ENCODE data around the gene AADAC.

The AADAC gene

GRCh38 chr3:151863611-151864010 is 49.7 kb downstream of the AADAC start:
- DNase-seq (ENCODE audit: low read depth in 2 of 2) = peak; percentile 55 to 67
- no peak overlapping the region for H3K4me3 ChIP-seq (replicated peaks in 1 of 2; ENCODE audit: low read depth in 2 of 2, low read length in 2 of 2)
- no peak for TF ChIP-seq CTCF (IDR thresholded peaks at IDR 0.05; ENCODE audit: low read depth, low read length)

- no peak overlapping the region for H3K4me3 ChIP-seq (replicated peaks in 1 of 2; ENCODE audit: low read depth in 2 of 2, low read length in 2 of 2)
- TF ChIP-seq CTCF (IDR thresholded peaks at IDR 0.05; ENCODE audit: low read depth, low read length) = no peak
- peak; percentile 90 for DNase-seq (ENCODE audit: low read depth in 2 of 2)
Observed at GRCh38 chr3:151864423-151865101, 50.6 kb downstream of the AADAC start.

- no peak overlapping the region for H3K4me3 ChIP-seq (replicated peaks in 1 of 2; ENCODE audit: low read depth in 2 of 2, low read length in 2 of 2)
- DNase-seq (ENCODE audit: low read depth in 2 of 2) = no peak
- TF ChIP-seq CTCF (IDR thresholded peaks at IDR 0.05; ENCODE audit: low read depth, low read length) = no peak
Observed at GRCh38 chr3:151866711-151867410, 52.9 kb downstream of the AADAC start.

GRCh38 chr3:151867666-151868065 is 53.8 kb downstream of the AADAC start:
- TF ChIP-seq CTCF (IDR thresholded peaks at IDR 0.05; ENCODE audit: low read depth, low read length) = no peak
- no peak for DNase-seq (ENCODE audit: low read depth in 2 of 2)

GRCh38 chr3:151869181-151869580 is 55.3 kb downstream of the AADAC start:
- no peak for TF ChIP-seq CTCF (IDR thresholded peaks at IDR 0.05; ENCODE audit: low read depth, low read length)
- no peak overlapping the region for H3K4me3 ChIP-seq (replicated peaks in 1 of 2; ENCODE audit: low read depth in 2 of 2, low read length in 2 of 2)
- peak in 1 of 2 donors; percentile 31 for DNase-seq (ENCODE audit: low read depth in 2 of 2)

More at GRCh38 chr3:151867666-151868065, 53.8 kb downstream of the AADAC start:
- H3K4me3 ChIP-seq (replicated peaks in 1 of 2; ENCODE audit: low read depth in 2 of 2, low read length in 2 of 2) = no peak overlapping the region

GRCh38 chr3:151871639-151872468 is 57.9 kb downstream of the AADAC start:
- no peak for TF ChIP-seq CTCF (IDR thresholded peaks at IDR 0.05; ENCODE audit: low read depth, low read length)
- H3K4me3 ChIP-seq (replicated peaks in 1 of 2; ENCODE audit: low read depth in 2 of 2, low read length in 2 of 2) = no peak overlapping the region
- peak; percentile 52 to 62 for DNase-seq (ENCODE audit: low read depth in 2 of 2)
